ENCODE results near the gene SLC4A1.

DNA sequence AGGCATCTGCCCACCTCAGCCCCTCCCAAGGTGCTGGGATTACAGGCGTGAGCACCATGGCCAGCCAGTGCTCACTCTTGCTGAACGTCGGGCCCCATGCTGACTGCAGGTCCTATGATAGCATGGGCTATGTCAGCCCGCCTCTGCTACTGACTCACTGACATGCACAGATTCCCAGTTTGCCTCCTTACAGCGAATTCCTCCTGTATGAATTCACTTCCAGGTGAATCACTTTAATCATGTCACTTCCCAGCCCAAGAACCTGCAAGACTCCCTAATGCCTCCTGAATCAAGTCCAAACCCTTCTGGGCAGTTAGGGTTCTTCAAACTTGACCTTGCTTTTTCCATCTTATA lies 32.4 kb downstream of the SLC4A1 start:
- TF ChIP-seq, protein P1, sequence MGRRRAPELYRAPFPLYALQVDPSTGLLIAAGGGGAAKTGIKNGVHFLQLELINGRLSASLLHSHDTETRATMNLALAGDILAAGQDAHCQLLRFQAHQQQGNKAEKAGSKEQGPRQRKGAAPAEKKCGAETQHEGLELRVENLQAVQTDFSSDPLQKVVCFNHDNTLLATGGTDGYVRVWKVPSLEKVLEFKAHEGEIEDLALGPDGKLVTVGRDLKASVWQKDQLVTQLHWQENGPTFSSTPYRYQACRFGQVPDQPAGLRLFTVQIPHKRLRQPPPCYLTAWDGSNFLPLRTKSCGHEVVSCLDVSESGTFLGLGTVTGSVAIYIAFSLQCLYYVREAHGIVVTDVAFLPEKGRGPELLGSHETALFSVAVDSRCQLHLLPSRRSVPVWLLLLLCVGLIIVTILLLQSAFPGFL (CRISPR knock-in tag; IDR thresholded peaks at IDR 0.05; ENCODE audit: borderline replicate concordance) = no peak
- TF ChIP-seq JUN (CRISPR knock-in tag; IDR thresholded peaks at IDR 0.05) = no peak
- TF ChIP-seq TEAD1 (CRISPR knock-in tag; IDR thresholded peaks at IDR 0.05) = no peak
- TF ChIP-seq ZNF232 (CRISPR knock-in tag; IDR thresholded peaks at IDR 0.05) = no peak
- no peak for TF ChIP-seq GTF2I (CRISPR knock-in tag; conservative IDR thresholded peaks at IDR 0.05)
- TF ChIP-seq, protein P2, sequence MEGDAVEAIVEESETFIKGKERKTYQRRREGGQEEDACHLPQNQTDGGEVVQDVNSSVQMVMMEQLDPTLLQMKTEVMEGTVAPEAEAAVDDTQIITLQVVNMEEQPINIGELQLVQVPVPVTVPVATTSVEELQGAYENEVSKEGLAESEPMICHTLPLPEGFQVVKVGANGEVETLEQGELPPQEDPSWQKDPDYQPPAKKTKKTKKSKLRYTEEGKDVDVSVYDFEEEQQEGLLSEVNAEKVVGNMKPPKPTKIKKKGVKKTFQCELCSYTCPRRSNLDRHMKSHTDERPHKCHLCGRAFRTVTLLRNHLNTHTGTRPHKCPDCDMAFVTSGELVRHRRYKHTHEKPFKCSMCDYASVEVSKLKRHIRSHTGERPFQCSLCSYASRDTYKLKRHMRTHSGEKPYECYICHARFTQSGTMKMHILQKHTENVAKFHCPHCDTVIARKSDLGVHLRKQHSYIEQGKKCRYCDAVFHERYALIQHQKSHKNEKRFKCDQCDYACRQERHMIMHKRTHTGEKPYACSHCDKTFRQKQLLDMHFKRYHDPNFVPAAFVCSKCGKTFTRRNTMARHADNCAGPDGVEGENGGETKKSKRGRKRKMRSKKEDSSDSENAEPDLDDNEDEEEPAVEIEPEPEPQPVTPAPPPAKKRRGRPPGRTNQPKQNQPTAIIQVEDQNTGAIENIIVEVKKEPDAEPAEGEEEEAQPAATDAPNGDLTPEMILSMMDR (IDR thresholded peaks at IDR 0.05) = no peak
- no peak for TF ChIP-seq ZNF317 (CRISPR knock-in tag; IDR thresholded peaks at IDR 0.05; ENCODE audit: borderline replicate concordance, low read depth)
- TF ChIP-seq, protein P3, sequence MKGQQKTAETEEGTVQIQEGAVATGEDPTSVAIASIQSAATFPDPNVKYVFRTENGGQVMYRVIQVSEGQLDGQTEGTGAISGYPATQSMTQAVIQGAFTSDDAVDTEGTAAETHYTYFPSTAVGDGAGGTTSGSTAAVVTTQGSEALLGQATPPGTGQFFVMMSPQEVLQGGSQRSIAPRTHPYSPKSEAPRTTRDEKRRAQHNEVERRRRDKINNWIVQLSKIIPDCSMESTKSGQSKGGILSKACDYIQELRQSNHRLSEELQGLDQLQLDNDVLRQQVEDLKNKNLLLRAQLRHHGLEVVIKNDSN (CRISPR knock-in tag; IDR thresholded peaks at IDR 0.05) = no peak
- TF ChIP-seq, protein P4, sequence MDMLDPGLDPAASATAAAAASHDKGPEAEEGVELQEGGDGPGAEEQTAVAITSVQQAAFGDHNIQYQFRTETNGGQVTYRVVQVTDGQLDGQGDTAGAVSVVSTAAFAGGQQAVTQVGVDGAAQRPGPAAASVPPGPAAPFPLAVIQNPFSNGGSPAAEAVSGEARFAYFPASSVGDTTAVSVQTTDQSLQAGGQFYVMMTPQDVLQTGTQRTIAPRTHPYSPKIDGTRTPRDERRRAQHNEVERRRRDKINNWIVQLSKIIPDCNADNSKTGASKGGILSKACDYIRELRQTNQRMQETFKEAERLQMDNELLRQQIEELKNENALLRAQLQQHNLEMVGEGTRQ (CRISPR knock-in tag; IDR thresholded peaks at IDR 0.05) = no peak
- TF ChIP-seq, protein P5, sequence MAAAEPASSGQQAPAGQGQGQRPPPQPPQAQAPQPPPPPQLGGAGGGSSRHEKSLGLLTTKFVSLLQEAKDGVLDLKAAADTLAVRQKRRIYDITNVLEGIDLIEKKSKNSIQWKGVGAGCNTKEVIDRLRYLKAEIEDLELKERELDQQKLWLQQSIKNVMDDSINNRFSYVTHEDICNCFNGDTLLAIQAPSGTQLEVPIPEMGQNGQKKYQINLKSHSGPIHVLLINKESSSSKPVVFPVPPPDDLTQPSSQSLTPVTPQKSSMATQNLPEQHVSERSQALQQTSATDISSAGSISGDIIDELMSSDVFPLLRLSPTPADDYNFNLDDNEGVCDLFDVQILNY (CRISPR knock-in tag; IDR thresholded peaks at IDR 0.05) = no peak
- no peak for TF ChIP-seq TCF7 (CRISPR knock-in tag; IDR thresholded peaks at IDR 0.05; ENCODE audit: low read depth)
- TF ChIP-seq SMAD3 (CRISPR knock-in tag; IDR thresholded peaks at IDR 0.05; ENCODE audit: borderline replicate concordance) = no peak
- TF ChIP-seq EMX1 (CRISPR knock-in tag; IDR thresholded peaks at IDR 0.05) = no peak
